ENCODE data around the gene GUCY1A2. TPM values are rescaled to one million over a fixed set of nuclear protein-coding genes. Genes with fewer than 3 reads are reported as not detected.

Gene GUCY1A2
- polyA plus RNA-seq, 1 donor (not counting 4 experiments of a cell fraction or from before 2014, with no cell fraction given) = not detected

DNA sequence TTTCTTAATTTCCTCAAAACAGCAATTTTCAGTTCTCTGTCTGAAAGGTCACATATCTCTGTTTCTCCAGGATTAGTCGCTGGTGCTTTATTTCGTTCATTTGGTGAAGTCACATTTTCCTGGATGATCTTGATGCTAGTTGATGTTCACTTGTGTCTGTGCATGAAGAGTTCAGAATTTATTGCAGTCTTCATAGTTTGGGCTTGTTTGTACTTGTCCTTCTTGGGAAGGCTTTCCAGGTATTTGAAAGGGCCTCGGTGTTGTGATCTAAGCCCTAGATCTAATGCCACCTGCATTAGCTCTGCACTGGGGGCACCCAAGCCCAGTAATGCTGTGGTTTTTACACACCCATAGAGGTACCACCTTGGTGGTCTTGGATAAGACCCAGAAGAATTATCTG, 228.9 kb downstream of the GUCY1A2 start:
- Histone ChIP-seq H3K9me1 (ENCODE audit: control insufficient read depth, extremely low read depth, insufficient read depth, low read length) (no peaks in the 10 kb centered on the region), H3K9me3 (ENCODE audit: control insufficient read depth, low read depth, low read length) (no peaks in the 10 kb centered on the region), H3K4me1 (ENCODE audit: control insufficient read depth, extremely low read depth, insufficient read depth, low read length) (peaks cover 2% of the 10 kb centered on the region), H3K36me3 (ENCODE audit: control insufficient read depth in 2 of 2, extremely low read depth in 1 of 2, insufficient read depth in 2 of 2, low read length in 2 of 2) (no peaks in the 10 kb centered on the region), H3K4me3 (ENCODE audit: control insufficient read depth in 2 of 3, extremely low read depth in 1 of 3, insufficient read depth in 2 of 3, low read depth in 1 of 3, low read length in 3 of 3) (no peak overlapping the region), H3K9ac (ENCODE audit: control insufficient read depth, extremely low read depth, insufficient read depth, low read length) (no peak overlapping the region), H3K79me2 (ENCODE audit: control insufficient read depth, insufficient read depth, low read length) (no peaks in the 10 kb centered on the region), H3K4me2 (ENCODE audit: control insufficient read depth, extremely low read depth, insufficient read depth, low read depth, low read length) (no peak overlapping the region), H2AFZ (ENCODE audit: control insufficient read depth, low read length) (no peak overlapping the region), H3K27ac (ENCODE audit: control insufficient read depth, insufficient read depth, low read length) (no peak overlapping the region), H3K27me3 (ENCODE audit: control insufficient read depth, extremely low read depth, insufficient read depth, low read length) (no peaks in the 10 kb centered on the region), H4K20me1 (ENCODE audit: control insufficient read depth, extremely low read depth, insufficient read depth, low read length) (no peaks in the 10 kb centered on the region)
- TF ChIP-seq, protein P1, sequence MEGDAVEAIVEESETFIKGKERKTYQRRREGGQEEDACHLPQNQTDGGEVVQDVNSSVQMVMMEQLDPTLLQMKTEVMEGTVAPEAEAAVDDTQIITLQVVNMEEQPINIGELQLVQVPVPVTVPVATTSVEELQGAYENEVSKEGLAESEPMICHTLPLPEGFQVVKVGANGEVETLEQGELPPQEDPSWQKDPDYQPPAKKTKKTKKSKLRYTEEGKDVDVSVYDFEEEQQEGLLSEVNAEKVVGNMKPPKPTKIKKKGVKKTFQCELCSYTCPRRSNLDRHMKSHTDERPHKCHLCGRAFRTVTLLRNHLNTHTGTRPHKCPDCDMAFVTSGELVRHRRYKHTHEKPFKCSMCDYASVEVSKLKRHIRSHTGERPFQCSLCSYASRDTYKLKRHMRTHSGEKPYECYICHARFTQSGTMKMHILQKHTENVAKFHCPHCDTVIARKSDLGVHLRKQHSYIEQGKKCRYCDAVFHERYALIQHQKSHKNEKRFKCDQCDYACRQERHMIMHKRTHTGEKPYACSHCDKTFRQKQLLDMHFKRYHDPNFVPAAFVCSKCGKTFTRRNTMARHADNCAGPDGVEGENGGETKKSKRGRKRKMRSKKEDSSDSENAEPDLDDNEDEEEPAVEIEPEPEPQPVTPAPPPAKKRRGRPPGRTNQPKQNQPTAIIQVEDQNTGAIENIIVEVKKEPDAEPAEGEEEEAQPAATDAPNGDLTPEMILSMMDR (optimal IDR thresholded peaks at IDR 0.05 in 1 of 3, IDR thresholded peaks at IDR 0.05 in 1 of 3, conservative IDR thresholded peaks at IDR 0.05 in 1 of 3; ENCODE audit: extremely low read depth in 1 of 3, insufficient read depth in 2 of 3, low read length in 3 of 3) = no peak
- TF ChIP-seq EZH2 (IDR thresholded peaks at IDR 0.05; ENCODE audit: low read length) = no peak
- dilution Hi-C loops (cut with MboI; ENCODE audit: extremely low pct_ligation_motif_present, low sequenced_read_pairs) = no loop called here
- no peak for DNase-seq (ENCODE audit: low read depth, low spot score)
- peak; percentile 57 for FAIRE-seq

DNA sequence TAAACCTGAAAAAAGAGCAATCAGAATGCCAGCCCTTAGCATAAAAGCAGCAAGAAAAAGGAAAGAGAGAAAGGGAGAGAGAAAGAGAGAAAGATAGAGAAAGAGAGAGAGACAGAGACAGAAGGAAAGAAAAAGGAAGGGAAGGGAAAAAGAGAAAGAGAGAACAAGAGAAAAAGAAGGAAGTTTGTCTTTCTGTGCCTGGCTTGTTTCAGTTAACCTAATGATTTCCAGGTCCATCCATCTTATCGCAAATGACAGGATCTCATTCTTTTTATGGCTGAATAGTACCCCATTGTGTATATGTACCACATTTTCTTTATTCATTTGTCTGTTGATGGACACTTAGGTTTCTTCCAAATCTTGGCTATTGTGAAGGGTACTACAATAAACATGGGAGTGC, 230.8 kb downstream of the GUCY1A2 start:
- H3K9me3 ChIP-seq (ENCODE audit: control insufficient read depth, low read depth, low read length) = no peaks in the 10 kb centered on the region
- H3K4me3 ChIP-seq (ENCODE audit: control insufficient read depth in 2 of 3, extremely low read depth in 1 of 3, insufficient read depth in 2 of 3, low read depth in 1 of 3, low read length in 3 of 3) = no peak overlapping the region
- TF ChIP-seq EZH2 (IDR thresholded peaks at IDR 0.05; ENCODE audit: low read length) = no peak
- TF ChIP-seq, protein P1 (optimal IDR thresholded peaks at IDR 0.05 in 1 of 3, IDR thresholded peaks at IDR 0.05 in 1 of 3, conservative IDR thresholded peaks at IDR 0.05 in 1 of 3; ENCODE audit: extremely low read depth in 1 of 3, insufficient read depth in 2 of 3, low read length in 3 of 3) = no peak
- no peaks in the 10 kb centered on the region for H3K79me2 ChIP-seq (ENCODE audit: control insufficient read depth, insufficient read depth, low read length)
- no peaks in the 10 kb centered on the region for H3K36me3 ChIP-seq (ENCODE audit: control insufficient read depth in 2 of 2, extremely low read depth in 1 of 2, insufficient read depth in 2 of 2, low read length in 2 of 2)
- dilution Hi-C loops (cut with MboI; ENCODE audit: extremely low pct_ligation_motif_present, low sequenced_read_pairs) = no loop called here
- no peaks in the 10 kb centered on the region for H4K20me1 ChIP-seq (ENCODE audit: control insufficient read depth, extremely low read depth, insufficient read depth, low read length)
- no peak for DNase-seq (ENCODE audit: low read depth, low spot score)
- no peak overlapping the region for H3K9ac ChIP-seq (ENCODE audit: control insufficient read depth, extremely low read depth, insufficient read depth, low read length)
- no peak overlapping the region for H3K4me2 ChIP-seq (ENCODE audit: control insufficient read depth, extremely low read depth, insufficient read depth, low read depth, low read length)
- H3K9me1 ChIP-seq (ENCODE audit: control insufficient read depth, extremely low read depth, insufficient read depth, low read length) = no peaks in the 10 kb centered on the region
- H3K4me1 ChIP-seq (ENCODE audit: control insufficient read depth, extremely low read depth, insufficient read depth, low read length) = peaks cover 2% of the 10 kb centered on the region
- no peak overlapping the region for H3K27ac ChIP-seq (ENCODE audit: control insufficient read depth, insufficient read depth, low read length)
- no peak overlapping the region for H2AFZ ChIP-seq (ENCODE audit: control insufficient read depth, low read length)
- H3K27me3 ChIP-seq (ENCODE audit: control insufficient read depth, extremely low read depth, insufficient read depth, low read length) = no peaks in the 10 kb centered on the region
- FAIRE-seq = no peak

Data from keratinocyte (primary cell).